ENCODE results near the gene FTCD.

- TF ChIP-seq POLR2A (IDR thresholded peaks at IDR 0.05): no peak
- TF ChIP-seq CTCF (IDR thresholded peaks at IDR 0.05 in 8 of 11, conservative IDR thresholded peaks at IDR 0.05 in 3 of 11): no peak
Observed at GRCh38 chr21:46148106-46148505, 7.3 kb downstream of the FTCD start.
